ENCODE measurements around the gene MAPK8.

DNA sequence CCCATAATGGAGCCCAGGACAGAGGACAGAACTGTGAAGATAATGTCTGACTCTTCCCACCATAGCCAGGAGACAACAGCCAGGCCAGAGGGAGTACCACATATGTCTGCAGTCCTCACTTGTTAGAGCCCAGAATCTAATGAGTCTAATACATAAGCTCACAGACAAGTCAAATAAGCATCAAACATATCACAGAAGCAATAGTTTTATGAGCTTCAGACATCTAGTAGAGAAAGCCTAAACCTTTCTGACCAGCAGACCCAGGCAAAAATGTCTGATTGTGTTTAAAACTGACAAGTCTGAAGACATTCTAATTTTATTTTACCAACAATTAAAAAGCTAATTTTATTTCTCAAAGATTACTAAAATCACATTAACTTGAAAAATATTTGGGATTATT, 75.5 kb downstream of the MAPK8 start:
- no peak for TF ChIP-seq POLR2A (IDR thresholded peaks at IDR 0.05)
- TF ChIP-seq, protein P1, sequence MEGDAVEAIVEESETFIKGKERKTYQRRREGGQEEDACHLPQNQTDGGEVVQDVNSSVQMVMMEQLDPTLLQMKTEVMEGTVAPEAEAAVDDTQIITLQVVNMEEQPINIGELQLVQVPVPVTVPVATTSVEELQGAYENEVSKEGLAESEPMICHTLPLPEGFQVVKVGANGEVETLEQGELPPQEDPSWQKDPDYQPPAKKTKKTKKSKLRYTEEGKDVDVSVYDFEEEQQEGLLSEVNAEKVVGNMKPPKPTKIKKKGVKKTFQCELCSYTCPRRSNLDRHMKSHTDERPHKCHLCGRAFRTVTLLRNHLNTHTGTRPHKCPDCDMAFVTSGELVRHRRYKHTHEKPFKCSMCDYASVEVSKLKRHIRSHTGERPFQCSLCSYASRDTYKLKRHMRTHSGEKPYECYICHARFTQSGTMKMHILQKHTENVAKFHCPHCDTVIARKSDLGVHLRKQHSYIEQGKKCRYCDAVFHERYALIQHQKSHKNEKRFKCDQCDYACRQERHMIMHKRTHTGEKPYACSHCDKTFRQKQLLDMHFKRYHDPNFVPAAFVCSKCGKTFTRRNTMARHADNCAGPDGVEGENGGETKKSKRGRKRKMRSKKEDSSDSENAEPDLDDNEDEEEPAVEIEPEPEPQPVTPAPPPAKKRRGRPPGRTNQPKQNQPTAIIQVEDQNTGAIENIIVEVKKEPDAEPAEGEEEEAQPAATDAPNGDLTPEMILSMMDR (IDR thresholded peaks at IDR 0.05) = no peak
